Measurements from ENCODE around the gene APBB1.

The APBB1 gene

DNA sequence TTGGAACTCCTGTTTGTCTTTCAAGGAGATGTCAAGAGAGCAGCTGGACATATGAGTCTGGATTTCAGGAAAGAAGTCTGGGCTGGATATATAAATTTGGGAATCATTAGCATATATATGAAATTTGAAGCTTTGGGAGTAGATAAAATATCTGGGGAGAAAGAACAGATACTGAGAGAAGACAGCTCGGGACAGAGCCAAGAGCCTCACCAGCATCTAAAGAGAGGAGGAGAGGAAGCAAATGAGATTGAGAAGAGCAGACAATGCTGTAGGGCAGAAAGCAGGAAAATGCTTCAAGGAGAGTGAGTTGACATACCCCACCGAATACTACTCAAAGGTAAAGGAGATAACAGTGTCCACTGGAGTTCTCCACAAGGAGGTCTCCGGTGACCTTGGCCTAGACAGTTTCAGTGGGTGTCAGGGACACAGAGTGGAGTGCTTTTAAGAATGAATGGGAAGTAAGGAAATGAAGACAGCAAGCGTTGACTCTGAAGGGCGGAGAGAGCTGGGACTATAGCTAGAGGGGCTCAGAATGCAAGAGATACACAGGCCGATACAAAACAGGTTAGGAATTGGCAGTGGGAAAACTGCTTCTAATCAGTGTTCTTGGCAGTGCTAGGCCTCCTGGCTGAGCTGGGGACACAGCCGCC lies 862 bp downstream of the APBB1 start:
- Histone ChIP-seq H3K9ac (ENCODE audit: insufficient read length, low read depth) (peak overlapping the region; percentile 14), H3K36me3 (ENCODE audit: insufficient read depth, insufficient read length, low read length) (no peaks in the 10 kb centered on the region), H3K4me3 (ENCODE audit: insufficient read length, low read depth) (peak overlapping the region; percentile 76), H3K9me3 (ENCODE audit: insufficient read depth, low read length) (no peaks in the 10 kb centered on the region), H3K27me3 (ENCODE audit: insufficient read depth, insufficient read length) (peaks cover 30% of the 10 kb centered on the region), H3K4me1 (ENCODE audit: insufficient read depth, insufficient read length) (peaks cover 3% of the 10 kb centered on the region)
- TF ChIP-seq ZNF274 (IDR thresholded peaks at IDR 0.05; ENCODE audit: low read depth, low read length) (no peak), SUZ12 (IDR thresholded peaks at IDR 0.05; ENCODE audit: extremely low read depth, insufficient read depth, insufficient read length) (no peak), YY1 (IDR thresholded peaks at IDR 0.05; ENCODE audit: insufficient read depth, insufficient read length) (no peak)
- no peak for DNase-seq (ENCODE audit: low read depth, low spot score)

DNA sequence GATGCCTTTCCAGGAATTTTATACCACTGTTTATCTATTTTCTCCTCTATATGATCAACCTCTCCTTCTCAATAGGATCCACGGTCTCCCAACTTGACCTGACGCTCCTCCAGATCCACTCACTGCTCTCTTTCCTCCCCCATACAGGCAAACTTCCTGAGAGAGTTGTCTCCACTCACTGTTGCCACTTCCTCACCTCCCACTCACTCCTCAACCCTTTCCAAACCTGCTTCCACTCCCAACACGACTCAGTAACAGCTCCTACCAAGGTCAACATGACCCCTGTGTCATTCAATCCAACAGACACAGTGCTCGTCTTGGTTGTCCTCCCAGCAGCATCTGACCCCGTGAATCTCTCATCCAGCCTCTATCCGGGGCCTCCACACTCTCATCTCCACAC lies 3.1 kb downstream of the APBB1 start:
- Histone ChIP-seq H3K36me3 (ENCODE audit: insufficient read depth, insufficient read length, low read length) (no peaks in the 10 kb centered on the region), H3K9me3 (ENCODE audit: insufficient read depth, low read length) (no peaks in the 10 kb centered on the region), H3K4me1 (ENCODE audit: insufficient read depth, insufficient read length) (peaks cover 3% of the 10 kb centered on the region), H3K4me3 (ENCODE audit: insufficient read length, low read depth) (no peak overlapping the region), H3K9ac (ENCODE audit: insufficient read length, low read depth) (no peak overlapping the region), H3K27me3 (ENCODE audit: insufficient read depth, insufficient read length) (peaks cover 26% of the 10 kb centered on the region)
- no peak for TF ChIP-seq SUZ12 (IDR thresholded peaks at IDR 0.05; ENCODE audit: extremely low read depth, insufficient read depth, insufficient read length)
- no peak for DNase-seq (ENCODE audit: low read depth, low spot score)

DNA sequence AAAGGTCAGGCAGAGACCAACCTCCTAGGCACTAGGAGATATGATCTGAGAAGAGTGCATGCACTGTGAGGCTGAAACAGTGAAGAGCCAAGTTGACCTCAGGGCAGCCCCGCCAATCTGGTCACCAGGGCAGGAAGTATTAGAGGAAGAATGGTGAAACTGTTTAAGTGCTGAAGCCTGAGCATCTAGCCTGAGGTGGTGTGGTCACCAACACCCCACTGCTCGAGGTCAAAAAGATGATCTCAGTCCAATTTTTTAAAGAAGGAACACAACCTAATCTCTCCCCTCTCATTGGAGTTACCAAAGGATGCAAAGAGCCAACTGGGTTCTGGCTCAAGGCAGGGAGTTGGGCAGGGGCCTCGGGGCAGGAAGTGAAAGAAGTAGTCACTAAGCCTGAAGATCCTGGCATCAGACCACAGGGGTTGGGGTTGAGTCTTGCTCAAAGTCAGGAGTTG lies 4.0 kb downstream of the APBB1 start:
- Histone ChIP-seq H3K9ac (ENCODE audit: insufficient read length, low read depth) (no peak overlapping the region), H3K27me3 (ENCODE audit: insufficient read depth, insufficient read length) (peaks cover 17% of the 10 kb centered on the region), H3K9me3 (ENCODE audit: insufficient read depth, low read length) (no peaks in the 10 kb centered on the region), H3K4me3 (ENCODE audit: insufficient read length, low read depth) (no peak overlapping the region), H3K36me3 (ENCODE audit: insufficient read depth, insufficient read length, low read length) (peaks cover 4% of the 10 kb centered on the region), H3K4me1 (ENCODE audit: insufficient read depth, insufficient read length) (peaks cover 3% of the 10 kb centered on the region)
- DNase-seq (ENCODE audit: low read depth, low spot score) = no peak
- TF ChIP-seq SUZ12 (IDR thresholded peaks at IDR 0.05; ENCODE audit: extremely low read depth, insufficient read depth, insufficient read length) = no peak
- TF ChIP-seq YY1 (IDR thresholded peaks at IDR 0.05; ENCODE audit: insufficient read depth, insufficient read length) = no peak
- TF ChIP-seq ZNF274 (IDR thresholded peaks at IDR 0.05; ENCODE audit: low read depth, low read length) = no peak

DNA sequence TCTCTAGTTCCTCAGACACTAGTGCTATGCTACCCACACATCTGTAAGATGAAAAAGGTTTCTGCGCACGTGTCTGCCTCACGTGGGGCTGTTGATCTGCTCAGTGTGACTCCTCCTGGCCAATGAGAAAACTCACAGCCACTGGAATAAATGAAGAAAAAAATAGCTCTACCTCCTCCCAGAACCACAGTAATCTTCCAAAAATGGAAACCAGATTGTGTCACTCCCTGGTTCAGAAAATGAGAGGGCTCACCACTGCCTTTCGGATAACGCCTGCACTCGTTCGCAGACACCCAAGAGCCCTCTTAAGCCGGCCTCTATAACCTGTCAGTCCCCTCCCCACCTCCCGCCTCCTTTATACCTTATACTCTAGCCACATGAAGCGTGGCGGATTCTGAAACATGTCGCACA lies 5.1 kb downstream of the APBB1 start:
- TF ChIP-seq ZNF274 (IDR thresholded peaks at IDR 0.05; ENCODE audit: low read depth, low read length) (no peak), YY1 (IDR thresholded peaks at IDR 0.05; ENCODE audit: insufficient read depth, insufficient read length) (no peak), SUZ12 (IDR thresholded peaks at IDR 0.05; ENCODE audit: extremely low read depth, insufficient read depth, insufficient read length) (no peak)
- Histone ChIP-seq H3K36me3 (ENCODE audit: insufficient read depth, insufficient read length, low read length) (peaks cover 4% of the 10 kb centered on the region), H3K4me1 (ENCODE audit: insufficient read depth, insufficient read length) (no peaks in the 10 kb centered on the region), H3K4me3 (ENCODE audit: insufficient read length, low read depth) (no peak overlapping the region), H3K9me3 (ENCODE audit: insufficient read depth, low read length) (no peaks in the 10 kb centered on the region), H3K9ac (ENCODE audit: insufficient read length, low read depth) (peak overlapping the region; percentile 13), H3K27me3 (ENCODE audit: insufficient read depth, insufficient read length) (peaks cover 8% of the 10 kb centered on the region)
- no peak for DNase-seq (ENCODE audit: low read depth, low spot score)

DNA sequence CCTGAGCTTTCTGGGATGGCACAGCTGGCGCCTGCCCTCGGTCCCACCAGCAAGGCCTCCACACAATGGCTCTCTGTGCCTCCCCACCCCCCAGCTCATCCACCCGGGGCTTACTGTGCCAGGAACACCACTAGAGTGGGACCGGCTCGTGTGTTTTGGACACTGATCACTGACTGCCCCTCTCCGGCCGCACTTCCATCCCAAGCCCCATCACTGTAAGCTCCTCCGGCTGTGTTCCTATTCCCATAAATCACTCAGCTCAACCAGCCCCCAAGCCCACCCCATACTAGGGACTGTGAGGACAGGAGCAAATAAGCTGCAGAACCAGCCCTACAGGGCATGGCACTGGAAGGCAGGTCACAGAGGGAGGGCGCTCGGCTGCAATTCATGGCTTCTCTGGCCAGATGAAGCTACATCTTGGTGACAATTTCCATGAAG lies 7.3 kb downstream of the APBB1 start:
- no peaks in the 10 kb centered on the region for H3K9me3 ChIP-seq (ENCODE audit: insufficient read depth, low read length)
- H3K9ac ChIP-seq (ENCODE audit: insufficient read length, low read depth) = no peak overlapping the region
- no peak overlapping the region for H3K4me3 ChIP-seq (ENCODE audit: insufficient read length, low read depth)
- no peak for DNase-seq (ENCODE audit: low read depth, low spot score)
- TF ChIP-seq YY1 (IDR thresholded peaks at IDR 0.05; ENCODE audit: insufficient read depth, insufficient read length) = no peak
- TF ChIP-seq ZNF274 (IDR thresholded peaks at IDR 0.05; ENCODE audit: low read depth, low read length) = no peak
- no peak for TF ChIP-seq SUZ12 (IDR thresholded peaks at IDR 0.05; ENCODE audit: extremely low read depth, insufficient read depth, insufficient read length)
- H3K27me3 ChIP-seq (ENCODE audit: insufficient read depth, insufficient read length) = no peaks in the 10 kb centered on the region
- peaks cover 4% of the 10 kb centered on the region for H3K36me3 ChIP-seq (ENCODE audit: insufficient read depth, insufficient read length, low read length)
- no peaks in the 10 kb centered on the region for H3K4me1 ChIP-seq (ENCODE audit: insufficient read depth, insufficient read length)

DNA sequence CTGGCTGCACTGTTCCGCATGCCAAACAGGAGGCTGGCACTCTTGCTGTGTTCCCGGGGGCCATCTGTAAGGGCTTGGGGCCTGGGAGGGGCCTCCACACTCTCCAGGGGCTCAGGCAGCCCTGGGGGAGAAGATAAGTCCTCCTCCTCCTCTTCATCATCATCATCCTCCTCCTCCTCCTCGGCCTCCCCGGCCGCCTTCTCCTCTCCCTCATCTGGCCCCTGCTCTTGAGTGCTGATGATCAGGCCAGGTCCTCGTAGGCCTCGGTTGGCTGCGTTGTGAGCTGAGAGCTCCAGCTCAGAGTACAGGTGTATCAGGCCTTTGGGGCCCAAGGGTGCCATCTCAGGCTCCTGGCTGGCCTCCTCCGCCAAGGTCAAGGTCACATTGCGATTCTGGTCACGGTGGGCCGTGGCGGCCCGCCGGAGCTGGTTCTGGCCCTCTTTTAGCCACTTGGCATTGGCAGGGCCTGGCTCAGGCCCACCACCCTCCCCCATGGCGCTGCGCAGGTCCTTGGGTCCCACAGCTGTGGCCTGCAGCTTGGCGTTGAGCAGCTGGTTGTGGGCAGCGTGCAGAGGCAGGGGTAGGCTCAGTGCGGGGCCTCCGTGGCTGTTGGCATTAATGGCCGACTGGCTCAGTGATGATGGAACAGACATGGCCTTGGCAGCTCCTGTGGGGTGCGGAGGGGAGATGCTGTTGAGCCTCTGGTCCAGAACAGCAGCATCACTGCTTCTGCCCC lies 8.0 kb downstream of the APBB1 start:
- Histone ChIP-seq H3K4me3 (ENCODE audit: insufficient read length, low read depth) (no peak overlapping the region), H3K4me1 (ENCODE audit: insufficient read depth, insufficient read length) (no peaks in the 10 kb centered on the region), H3K36me3 (ENCODE audit: insufficient read depth, insufficient read length, low read length) (peaks cover 4% of the 10 kb centered on the region), H3K27me3 (ENCODE audit: insufficient read depth, insufficient read length) (no peaks in the 10 kb centered on the region), H3K9me3 (ENCODE audit: insufficient read depth, low read length) (no peaks in the 10 kb centered on the region), H3K9ac (ENCODE audit: insufficient read length, low read depth) (no peak overlapping the region)
- no peak for TF ChIP-seq YY1 (IDR thresholded peaks at IDR 0.05; ENCODE audit: insufficient read depth, insufficient read length)
- TF ChIP-seq ZNF274 (IDR thresholded peaks at IDR 0.05; ENCODE audit: low read depth, low read length) = no peak
- no peak for TF ChIP-seq SUZ12 (IDR thresholded peaks at IDR 0.05; ENCODE audit: extremely low read depth, insufficient read depth, insufficient read length)
- DNase-seq (ENCODE audit: low read depth, low spot score) = no peak

DNA sequence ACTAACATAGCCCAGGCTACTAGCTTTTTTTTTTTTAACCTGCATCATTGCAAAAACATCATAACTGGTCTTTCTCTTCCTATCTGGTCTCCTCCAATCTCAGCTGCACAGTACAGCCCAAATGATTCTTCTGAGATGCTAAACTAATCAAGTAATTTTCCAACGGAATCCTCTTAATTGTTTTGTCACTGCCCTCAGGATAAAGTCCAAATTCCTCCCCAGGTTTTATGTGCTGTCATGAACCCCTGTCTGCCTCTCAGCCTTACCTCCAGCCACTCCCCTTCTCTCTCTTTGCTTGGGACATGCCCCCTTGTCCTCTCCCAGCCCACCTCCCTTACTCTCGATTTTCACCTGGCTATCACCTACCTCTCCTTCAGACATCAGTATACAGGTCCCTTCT lies 12.5 kb downstream of the APBB1 start:
- no peak for DNase-seq (ENCODE audit: low read depth, low spot score)
- H3K4me3 ChIP-seq (ENCODE audit: insufficient read length, low read depth) = no peak overlapping the region
- H3K9ac ChIP-seq (ENCODE audit: insufficient read length, low read depth) = no peak overlapping the region
- no peaks in the 10 kb centered on the region for H3K27me3 ChIP-seq (ENCODE audit: insufficient read depth, insufficient read length)
- H3K4me1 ChIP-seq (ENCODE audit: insufficient read depth, insufficient read length) = peaks cover 11% of the 10 kb centered on the region
- no peak for TF ChIP-seq ZNF274 (IDR thresholded peaks at IDR 0.05; ENCODE audit: low read depth, low read length)
- no peak for TF ChIP-seq YY1 (IDR thresholded peaks at IDR 0.05; ENCODE audit: insufficient read depth, insufficient read length)
- no peak for TF ChIP-seq SUZ12 (IDR thresholded peaks at IDR 0.05; ENCODE audit: extremely low read depth, insufficient read depth, insufficient read length)
- peaks cover 12% of the 10 kb centered on the region for H3K36me3 ChIP-seq (ENCODE audit: insufficient read depth, insufficient read length, low read length)
- no peaks in the 10 kb centered on the region for H3K9me3 ChIP-seq (ENCODE audit: insufficient read depth, low read length)
